OCI-LY7 (cell line): ENCODE measurements around the gene CCR7. TPM values are rescaled to one million over a fixed set of nuclear protein-coding genes. Genes with fewer than 3 reads are reported as not detected.

Experiments
- BruUV-seq: library from RNA; stranded (reverse); fragments of 400-500 nt; replicated peaks from 2 replicates; lab custom pipeline; 2021; lab: Mats Ljungman, UMichigan
- CTCF ChIA-PET: fragments of 300-600 bp; sonication (Branson Sonifier 250); formaldehyde crosslinking; loops from one replicate; lab custom pipeline; 2022; ENCODE audit warnings: antibody characterized with exemption; ENCODE audit not compliant: unreplicated experiment; lab: Charles Lee
- POLR2A ChIA-PET: fragments of 300-600 bp; sonication (Branson Sonifier 250); formaldehyde crosslinking; loops from one replicate; lab custom pipeline; 2022; ENCODE audit warnings: antibody characterized with exemption; lab: Charles Lee
- DNase-seq: peaks from one replicate; pipeline ENCODE4 v3.0.0-alpha.2; 2015; ENCODE audit warnings: low spot score
- H2AFZ ChIP-seq: fragments of 200-600 bp; sonication (generic), shearing (Covaris generic); 2 replicates; pipeline ENCODE4 v1.6.1; 2014; ENCODE audit warnings: mild to moderate bottlenecking, antibody characterized with exemption, low read length, moderate library complexity
- H3K27ac ChIP-seq: fragments of 200-600 bp; sonication (generic); 2 replicates; pipeline ENCODE4 v1.5.1; 2014; ENCODE audit warnings: mixed run types, low read depth, mild to moderate bottlenecking, moderate library complexity, low read length, inconsistent platforms; ENCODE audit not compliant: poor library complexity, severe bottlenecking
- H3K36me3 ChIP-seq: fragments of 200-600 bp; sonication (generic); 2 replicates; pipeline ENCODE4 v1.6.1; 2014; ENCODE audit warnings: mild to moderate bottlenecking, antibody characterized with exemption, low read length, moderate library complexity, mixed read lengths; ENCODE audit not compliant: insufficient read depth
- H3K4me1 ChIP-seq: fragments of 200-600 bp; sonication (generic); 2 replicates; pipeline ENCODE4 v1.5.1; 2014; ENCODE audit warnings: mild to moderate bottlenecking, low read length; ENCODE audit not compliant: insufficient read depth, poor library complexity, severe bottlenecking
- H3K4me2 ChIP-seq: fragments of 200-600 bp; sonication (generic); 2 replicates; pipeline ENCODE4 v1.6.1; 2014; ENCODE audit warnings: mild to moderate bottlenecking, low read length
- H3K4me3 ChIP-seq: fragments of 200-600 bp; sonication (generic); 2 replicates; pipeline ENCODE4 v1.5.1; 2014; ENCODE audit warnings: mild to moderate bottlenecking, low read depth, low read length; ENCODE audit not compliant: poor library complexity, severe bottlenecking
- H3K79me2 ChIP-seq: fragments of 200-600 bp; sonication (generic); 2 replicates; pipeline ENCODE4 v1.6.1; 2016; ENCODE audit warnings: low read depth, mild to moderate bottlenecking, low read length, moderate library complexity, mixed read lengths; ENCODE audit not compliant: insufficient read depth
- H3K9me2 ChIP-seq: fragments of 200-600 bp; sonication (generic); 2 replicates; pipeline ENCODE4 v1.6.1; 2016; ENCODE audit warnings: mild to moderate bottlenecking, low read length, mixed read lengths; ENCODE audit not compliant: insufficient read depth
- H3K9me3 ChIP-seq: fragments of 200-600 bp; sonication (generic); 2 replicates; pipeline ENCODE4 v1.6.1; 2014; ENCODE audit warnings: mild to moderate bottlenecking, mixed run types, low read length, mixed read lengths
- H4K20me1 ChIP-seq: fragments of 200-600 bp; sonication (generic); 2 replicates; pipeline ENCODE4 v1.6.1; 2014; ENCODE audit warnings: mild to moderate bottlenecking, antibody characterized with exemption, low read length, moderate library complexity, mixed read lengths; ENCODE audit not compliant: insufficient read depth
- CTCF ChIP-seq: fragments of 200-600 bp; sonication (generic); conservative IDR thresholded peaks from 2 replicates; pipeline ENCODE4 v1.5.1; 2014; ENCODE audit warnings: mild to moderate bottlenecking, antibody characterized with exemption, low read length, moderate library complexity, mixed read lengths
- EZH2phosphoT487 ChIP-seq: fragments of 200-600 bp; sonication (generic); IDR thresholded peaks from 2 replicates; pipeline ENCODE4 v1.6.1; 2018; ENCODE audit warnings: low read depth, borderline replicate concordance, mild to moderate bottlenecking, mixed run types, antibody characterized with exemption, low read length, moderate library complexity, mixed read lengths
- intact Hi-C: fragments of 100-400 bp; cut with micrococcal nuclease; formaldehyde crosslinking; loops from one replicate; pipeline ENCODE4 v1.10.0; 2022; ENCODE audit not compliant: unreplicated experiment
- total RNA-seq, 2 experiments: library from RNA; depleted of rRNA in 1 of 2; stranded (reverse); fragments of >200 nt in 1 of 2; shearing (Covaris generic) in 1 of 2; gene quantifications; 2 replicates each; pipeline ENCODE4 v1.2.3, GENCODE V29; 2014 to 2022

The CCR7 gene
- total RNA-seq, 2 experiments from 2014 or later: 0.48 to 2.3 TPM

DNA sequence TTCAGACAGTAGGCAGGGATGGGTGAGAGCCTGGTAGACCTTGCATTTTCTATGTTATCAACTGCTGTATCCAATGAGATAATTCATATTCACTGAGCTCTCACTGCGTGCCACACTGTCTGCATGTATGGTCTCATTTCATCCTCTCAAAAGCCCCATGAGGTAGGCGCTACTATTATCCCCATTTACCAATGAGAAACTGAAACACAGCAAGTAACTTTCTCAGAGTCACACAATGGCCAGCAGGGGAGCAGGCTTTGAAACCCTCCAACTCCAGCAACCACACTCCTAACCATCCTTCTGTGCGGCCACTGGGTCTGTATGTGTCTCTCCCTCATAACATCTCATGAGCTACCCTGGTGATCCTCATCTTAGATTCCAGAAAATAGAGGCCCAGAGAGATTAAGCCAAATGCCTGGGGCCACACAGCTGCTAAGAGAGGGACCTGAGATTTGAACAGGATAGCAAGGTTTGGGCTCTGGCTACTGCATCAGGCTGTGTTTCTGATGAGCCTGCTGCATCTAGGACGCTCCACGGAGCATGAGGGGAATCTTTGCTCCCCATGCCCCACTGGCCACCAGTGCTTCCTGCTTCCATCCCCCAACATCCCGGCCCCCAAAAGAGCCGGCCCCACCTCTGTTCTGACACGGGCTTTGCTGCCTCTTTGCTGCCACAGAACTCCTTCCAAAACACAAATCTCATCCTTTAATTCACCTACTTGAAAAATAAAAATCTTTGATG lies 3.2 kb downstream of the CCR7 start:
- Histone ChIP-seq H2AFZ (no peak overlapping the region; the same call in 1 of the 2 replicates), H3K4me2 (peak overlapping the region; percentile 0; the same call in 1 of the 2 replicates), H3K4me3 (no peak overlapping the region), H3K9me2 (no peaks in the 10 kb centered on the region), H3K79me2 (no peaks in the 10 kb centered on the region), H3K4me1 (peaks cover 58% of the 10 kb centered on the region), H3K9me3 (peaks cover under 1% of the 10 kb centered on the region; the same call in 1 of the 2 replicates), H4K20me1 (no peaks in the 10 kb centered on the region), H3K36me3 (no peaks in the 10 kb centered on the region), H3K27ac (no peak overlapping the region)
- DNase-seq: peak; percentile 51
- no TSS peak for BruUV-seq
- intact Hi-C loops: no loop called here
- CTCF ChIA-PET: no interaction called here
- POLR2A ChIA-PET: interaction anchor here (0.7 to 1.1 kb wide), 2 partner anchors 26 to 49 kb away, joined by 3 read pairs; no protein-coding TSS in a partner anchor
- TF ChIP-seq CTCF (peak; percentile 63), EZH2phosphoT487 (no peak)

DNA sequence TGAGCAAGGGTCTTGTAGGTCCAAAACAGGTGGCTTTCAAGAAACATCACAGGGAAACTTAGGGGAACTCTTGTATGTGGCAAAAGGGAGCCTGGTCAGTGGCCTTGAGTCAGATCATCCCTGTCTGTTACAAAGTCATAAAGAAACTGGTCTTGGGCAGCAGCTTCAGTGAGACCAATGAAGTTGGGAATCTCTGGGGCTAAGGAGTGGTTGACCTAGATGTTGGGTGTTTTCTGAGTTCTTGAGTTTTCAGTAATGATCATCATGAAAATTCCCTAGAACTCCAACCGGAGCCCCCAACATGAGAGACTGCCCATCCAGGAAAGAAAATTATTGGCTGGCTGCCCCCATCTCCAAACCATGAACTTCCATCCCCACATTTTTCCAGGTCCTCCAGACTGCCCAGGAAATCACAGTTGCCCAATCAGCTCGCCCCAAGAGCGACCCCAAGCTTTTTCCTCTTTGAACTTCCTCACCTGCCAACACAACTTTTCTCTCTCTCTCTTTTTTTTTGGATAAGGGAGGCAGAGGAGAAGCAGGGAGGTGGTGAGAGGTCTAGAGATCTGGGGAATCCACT lies 3.9 kb downstream of the CCR7 start:
- Histone ChIP-seq H3K4me2 (peak overlapping the region; percentile 83), H3K4me1 (peaks cover 58% of the 10 kb centered on the region), H3K79me2 (no peaks in the 10 kb centered on the region), H3K4me3 (peak overlapping the region; percentile 57), H3K27ac (peak overlapping the region; percentile 37), H4K20me1 (no peaks in the 10 kb centered on the region), H3K9me2 (no peaks in the 10 kb centered on the region), H3K9me3 (no peaks in the 10 kb centered on the region), H3K36me3 (no peaks in the 10 kb centered on the region), H2AFZ (peak overlapping the region; percentile 92)
- ChIA-PET CTCF (interaction anchor here (1.0 to 1.8 kb wide), 2 partner anchors 29 to 36 kb away, joined by 3 to 15 read pairs; no protein-coding TSS in a partner anchor), POLR2A (interaction anchor here (0.7 to 1.1 kb wide), 2 partner anchors 26 to 49 kb away, joined by 3 read pairs; no protein-coding TSS in a partner anchor)
- no peak for DNase-seq
- TF ChIP-seq EZH2phosphoT487 (no peak), CTCF (no peak)
- no TSS peak for BruUV-seq
- intact Hi-C loops: no loop called here
